ENCODE data around the gene ADISSP.
A peak's percentile ranks its signal among the peaks of the same experiment; 100 is the strongest.

ADISSP gene

DNA sequence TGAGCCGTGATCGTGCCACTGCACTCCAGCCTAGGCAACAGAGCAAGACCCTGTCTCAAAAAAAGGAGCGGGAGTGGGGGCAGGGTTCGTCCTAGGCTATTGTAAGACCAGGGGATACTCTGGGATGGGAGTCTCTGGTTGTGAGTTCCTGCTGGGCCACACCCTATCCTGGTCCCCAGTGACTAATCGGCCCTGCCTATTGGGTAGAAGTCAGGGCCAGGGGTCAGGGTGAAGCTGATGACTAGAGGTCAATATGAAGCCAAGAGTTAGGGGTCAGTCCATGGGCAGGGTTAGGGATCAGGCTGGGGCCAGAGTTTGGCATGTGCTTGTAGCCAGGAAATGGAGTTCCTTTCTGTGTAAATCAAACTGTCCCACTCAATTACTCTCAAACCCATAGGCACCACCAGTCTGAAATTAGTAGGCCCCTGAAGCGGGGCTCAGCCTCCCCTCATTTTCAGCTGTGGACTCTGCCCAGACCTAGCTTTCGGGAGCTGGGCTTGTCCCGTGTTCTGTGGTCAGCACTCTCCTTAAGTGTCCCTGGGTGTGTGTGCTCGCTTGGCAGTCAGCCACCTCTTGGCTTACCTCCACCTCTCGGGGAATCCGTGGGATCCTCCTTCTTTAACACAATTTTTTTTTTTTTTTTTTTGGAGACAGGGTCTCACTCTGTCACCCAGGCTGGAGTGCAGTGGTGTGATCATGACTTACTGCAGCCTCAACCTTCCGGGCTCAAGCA, 33.3 kb downstream of the ADISSP start:
- DNase-seq = no peak

GRCh38 chr20:3733119-3733995, 34.2 kb downstream of the ADISSP start:
- no peak for DNase-seq

- DNase-seq = no peak
Measured at GRCh38 chr20:3732327-3733118, 35.0 kb downstream of the ADISSP start, which contains the start of gene HSPA12B. TSS of gene HSPA12B (plus strand) at chr20:3732685. CDS start at chr20:3738675, 5,990 bp downstream.

GRCh38 chr20:3731944-3732326, 35.6 kb downstream of the ADISSP start:
- no peak for DNase-seq

DNA sequence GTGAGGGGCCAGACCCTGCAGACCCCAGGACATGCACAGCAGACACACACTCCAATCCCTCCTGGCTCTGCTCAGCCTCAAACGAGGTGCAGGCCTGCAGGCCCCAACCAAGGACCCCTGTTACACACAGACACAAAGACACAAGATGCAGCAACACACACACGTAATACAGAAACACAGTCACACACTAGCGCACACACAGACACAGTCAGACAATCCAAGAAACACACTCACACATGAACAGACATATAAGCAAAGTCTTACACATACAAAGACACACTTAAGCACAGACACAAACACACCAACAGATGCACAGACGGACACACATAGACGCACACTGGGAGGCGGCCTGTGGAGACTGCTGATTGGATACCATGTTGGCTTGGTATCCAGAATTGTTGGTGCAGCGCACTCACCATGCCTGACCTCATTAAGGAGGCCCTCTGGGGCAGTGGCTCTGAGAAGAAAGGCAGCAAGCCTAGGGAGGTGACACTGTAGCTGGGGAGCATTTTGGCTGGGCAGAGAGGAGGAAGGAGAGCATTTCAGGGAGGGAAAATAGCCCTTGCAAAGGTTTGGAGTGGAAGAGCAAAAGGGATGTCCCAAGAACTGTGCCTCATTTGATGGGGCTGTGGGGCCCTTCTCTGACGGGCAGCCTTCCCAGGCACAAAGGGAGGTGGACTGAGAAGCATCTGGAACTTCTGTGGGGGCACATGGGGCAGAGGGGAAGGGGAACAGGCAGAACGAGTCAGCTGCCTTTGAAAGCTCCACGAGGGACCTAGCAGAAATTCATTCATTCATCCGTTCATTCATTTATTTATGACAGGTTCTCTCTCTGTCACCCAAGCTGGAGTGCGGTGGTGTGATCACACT, 36.5 kb downstream of the ADISSP start:
- DNase-seq = no peak

- DNase-seq = no peak
Measured at GRCh38 chr20:3729811-3730540, 37.6 kb downstream of the ADISSP start.

- DNase-seq = no peak
Measured at GRCh38 chr20:3729378-3729777, 38.2 kb downstream of the ADISSP start.

- no peak for DNase-seq
Measured at GRCh38 chr20:3728876-3729275, 38.7 kb downstream of the ADISSP start.

DNA sequence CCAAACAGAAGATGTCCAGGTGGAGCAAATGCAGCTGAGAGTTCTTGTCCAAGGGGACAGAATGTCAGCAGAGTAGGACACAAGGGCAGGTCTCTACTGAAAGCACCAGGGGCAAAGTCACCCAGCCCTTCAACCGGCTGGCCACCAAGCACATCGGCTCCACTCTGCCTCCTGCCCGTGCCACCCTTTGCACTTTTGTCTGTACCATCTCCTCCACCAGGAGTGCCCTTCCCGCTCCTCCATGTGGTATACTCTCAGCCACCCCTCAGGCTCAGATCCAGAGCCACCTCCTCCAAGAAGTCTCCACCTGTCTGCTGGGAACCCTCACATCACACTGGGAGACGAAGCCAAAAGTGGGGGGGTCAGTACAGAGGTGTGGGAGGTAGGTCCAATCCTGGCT, 39.2 kb downstream of the ADISSP start:
- no peak for DNase-seq

DNA sequence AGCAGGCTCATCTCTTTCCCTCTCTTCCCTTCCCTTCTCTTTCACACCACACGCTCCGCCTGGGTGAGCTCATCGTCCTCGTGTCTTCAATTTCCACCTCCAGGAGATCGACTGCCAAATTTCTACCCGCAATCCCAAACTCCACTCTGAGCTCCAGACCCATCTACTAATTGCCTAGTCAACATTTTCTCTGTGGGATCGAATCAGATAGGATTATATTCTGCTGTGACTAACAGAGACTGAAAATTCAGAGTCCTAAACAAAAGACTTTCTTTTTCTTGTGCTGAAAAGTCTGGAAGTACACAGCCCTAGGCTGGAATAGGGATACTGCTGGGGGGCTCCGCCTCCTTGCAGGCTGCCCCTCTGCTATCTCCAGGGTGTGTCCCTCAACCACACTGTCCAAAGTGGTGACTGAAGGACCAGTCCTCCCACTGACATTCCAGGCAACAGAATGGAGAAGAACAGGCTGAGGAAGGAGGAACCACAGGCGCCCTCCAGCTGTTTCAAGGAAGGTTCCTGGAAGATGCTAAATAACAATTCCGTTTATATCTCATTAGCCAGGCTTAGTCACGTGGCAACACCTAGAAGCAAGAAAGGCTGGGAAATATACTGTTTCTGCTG, 40.0 kb downstream of the ADISSP start:
- no peak for DNase-seq

DNA sequence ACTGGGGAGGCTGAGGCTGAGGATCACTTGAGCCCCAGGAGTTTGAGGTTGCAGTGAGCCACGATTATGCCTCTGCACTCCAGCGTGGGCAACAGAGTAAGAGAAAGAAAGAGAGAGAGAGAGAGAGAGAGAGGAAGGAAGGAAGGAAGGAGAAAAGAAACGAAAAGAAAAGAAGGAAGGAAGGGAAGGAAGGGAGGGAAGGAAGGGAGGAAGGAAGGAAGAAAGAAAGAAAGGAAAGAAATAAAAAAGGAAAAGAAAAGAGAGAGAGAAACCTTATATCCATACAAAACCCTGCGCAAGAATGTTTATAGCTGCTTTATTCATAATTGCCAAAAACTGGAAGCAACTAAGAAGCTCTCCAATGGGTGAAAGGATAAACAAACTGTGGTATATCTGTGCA, 43.2 kb downstream of the ADISSP start:
- no peak for DNase-seq

DNA sequence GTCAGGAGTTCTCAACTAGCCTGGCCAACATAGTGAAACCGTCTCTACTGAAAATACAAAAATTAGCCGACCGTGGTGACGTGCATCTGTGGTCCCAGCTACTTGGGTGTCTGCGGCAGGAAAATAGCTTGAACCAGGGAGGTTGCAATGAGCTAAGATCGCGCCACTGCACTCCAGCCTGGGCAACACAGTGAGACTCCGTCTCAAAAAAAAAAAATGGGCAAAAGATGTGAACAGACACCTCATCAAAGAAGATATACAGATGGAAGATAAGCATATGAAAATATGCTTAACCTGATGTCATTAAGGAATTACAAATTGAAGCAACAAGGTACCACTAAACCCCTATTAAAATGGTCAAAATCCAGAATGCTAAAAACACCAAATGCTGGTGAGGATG, 44.3 kb downstream of the ADISSP start:
- no peak for DNase-seq

- no peak for DNase-seq
Measured at GRCh38 chr20:3721912-3722311, 45.6 kb downstream of the ADISSP start.

- DNase-seq = no peak
Measured at GRCh38 chr20:3720626-3721025, 46.9 kb downstream of the ADISSP start.

- DNase-seq = no peak
Measured at GRCh38 chr20:3720068-3720467, 47.5 kb downstream of the ADISSP start.

DNA sequence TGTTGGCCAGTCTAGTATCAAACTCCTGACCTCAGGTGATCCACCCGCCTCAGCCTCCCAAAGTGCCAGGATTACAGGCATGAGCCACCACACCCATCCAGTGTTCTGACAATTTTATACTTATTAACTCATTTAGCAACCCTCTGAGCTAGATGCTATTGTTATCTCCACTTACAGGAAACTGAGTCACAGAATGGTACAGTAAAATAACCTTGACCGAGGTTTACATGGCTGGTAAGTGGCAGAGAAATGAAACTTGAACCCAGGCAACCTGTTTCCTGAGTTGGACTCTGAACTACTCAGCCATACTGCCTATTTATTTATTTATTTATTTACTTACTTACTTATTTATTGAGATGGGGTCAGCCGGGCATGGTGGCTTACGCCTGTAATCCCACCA, 48.5 kb downstream of the ADISSP start:
- DNase-seq = no peak

DNA sequence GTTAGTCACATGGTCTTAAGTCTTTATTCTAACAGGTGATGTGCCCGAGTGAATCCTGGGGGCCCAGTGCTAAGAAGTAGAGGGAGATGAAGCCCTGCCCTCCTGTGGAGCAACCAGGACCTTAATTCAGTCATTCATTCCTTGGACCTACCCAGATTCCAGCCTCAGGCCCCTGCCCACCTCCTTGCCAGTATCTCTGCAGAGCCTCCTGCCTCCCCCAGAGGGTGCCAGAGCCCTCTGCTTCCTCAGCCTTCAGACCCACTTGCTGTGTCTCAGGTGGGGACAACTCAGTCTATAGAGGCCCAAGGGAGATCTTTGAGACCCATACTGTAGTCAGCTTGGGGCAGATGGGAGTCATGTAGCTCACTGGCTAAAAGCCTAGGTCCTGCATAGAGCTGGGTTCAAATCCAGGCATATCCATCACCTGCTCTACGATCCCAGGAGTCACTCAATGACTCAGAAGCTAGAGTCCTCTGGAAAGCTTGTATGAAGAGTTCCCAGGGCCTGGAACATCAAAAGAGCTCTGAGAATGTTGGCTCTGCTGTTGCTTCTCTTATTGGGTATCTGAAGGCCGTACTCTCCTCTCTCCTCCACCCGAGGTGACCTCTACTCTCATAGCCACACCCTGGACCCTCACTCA, 51.2 kb downstream of the ADISSP start:
- peak; percentile 14 to 24 for DNase-seq

DNA sequence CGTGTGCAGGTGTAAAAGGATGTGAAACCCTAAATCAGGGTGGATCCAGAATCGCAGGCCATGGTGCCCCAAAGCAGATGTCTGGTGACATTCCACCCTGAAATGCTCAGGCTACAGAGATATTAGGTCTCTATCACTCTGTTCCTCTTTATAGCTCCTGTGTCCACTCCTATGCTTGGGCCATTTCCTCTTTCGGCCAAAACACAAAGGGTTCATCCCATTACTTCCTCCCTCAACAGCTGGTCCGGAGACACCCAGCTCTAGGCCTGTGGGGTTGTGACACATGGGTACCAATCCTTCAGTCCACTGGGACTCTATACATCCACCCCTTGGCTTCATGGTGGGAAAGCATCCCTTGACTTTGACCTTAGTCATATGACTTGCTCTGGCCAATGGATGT, 53.5 kb downstream of the ADISSP start:
- DNase-seq = peak in 1 of 2 donors; percentile 26

DNA sequence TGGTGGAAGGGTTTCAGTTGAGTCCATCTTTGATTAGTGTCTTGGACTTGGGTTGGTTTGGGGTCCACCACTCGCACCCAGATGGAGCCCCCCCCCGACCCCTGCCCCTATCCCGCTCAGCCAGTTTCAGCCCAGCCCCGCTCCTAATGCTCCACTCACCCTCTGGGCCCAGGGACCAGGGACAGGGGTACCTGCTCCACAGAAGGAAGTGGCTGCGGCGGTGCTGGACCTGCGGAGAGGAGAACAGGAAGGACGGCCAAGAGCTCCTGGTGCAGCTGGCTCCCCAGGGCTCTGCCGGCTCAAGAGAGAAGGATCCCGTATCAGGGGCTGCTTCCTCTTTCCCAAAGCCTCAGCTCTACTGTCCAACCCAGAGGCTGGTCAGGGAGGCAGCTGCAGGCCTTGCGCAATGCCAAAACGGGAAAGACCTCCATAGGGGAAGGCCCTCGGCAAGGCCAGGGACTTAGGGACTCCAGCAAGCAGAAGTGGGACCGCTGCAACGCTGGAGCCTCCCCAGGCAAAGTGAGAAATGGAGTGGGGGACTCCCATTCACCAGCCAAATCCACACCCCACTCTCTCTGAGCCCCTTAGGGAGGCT, 55.2 kb downstream of the ADISSP start, which contains the start of gene SIGLEC1:
SIGLEC1 (minus strand) TSS at position 322 of the 595 bp plus-strand sequence. CDS start 5,472 bp downstream, outside the sequence.
- DNase-seq = peak; percentile 11 to 70

DNA sequence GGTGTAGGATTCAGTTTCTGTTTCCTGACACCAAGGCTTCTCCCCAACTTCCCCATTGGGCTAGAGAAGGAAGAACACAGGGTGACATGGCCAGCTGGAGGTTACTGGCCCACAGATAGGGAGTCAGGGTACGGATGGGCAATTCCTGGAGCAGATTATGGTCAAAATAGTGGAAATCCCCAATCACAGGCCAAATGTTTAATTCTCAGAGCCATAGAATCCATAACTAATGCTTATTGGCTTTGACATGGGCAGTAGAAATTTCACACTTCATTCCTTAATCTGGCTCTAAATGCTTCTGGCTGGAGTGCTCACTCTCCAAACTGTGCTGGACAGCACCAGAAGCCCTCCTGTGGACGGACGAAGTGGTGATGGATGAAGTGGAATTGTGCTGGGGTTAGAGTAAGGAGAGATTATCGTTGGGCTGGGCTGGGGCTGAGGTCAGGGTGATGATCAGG, 56.0 kb downstream of the ADISSP start:
- DNase-seq = no peak

Measured in CD4-positive, alpha-beta T cell treated with Interleukin-1 beta for 1 hour (primary cell).